Measurements from ENCODE around the gene MAD1L1.

- TF ChIP-seq CHD1 (IDR thresholded peaks at IDR 0.05; ENCODE audit: low read depth, low read length): no peak
- no peak for TF ChIP-seq CTCF (conservative IDR thresholded peaks at IDR 0.05; ENCODE audit: low read depth, low read length)
- TF ChIP-seq CEBPB (IDR thresholded peaks at IDR 0.05; ENCODE audit: low read depth, low read length): no peak
Observed at GRCh38 chr7:1988533-1988930, 244.2 kb downstream of the MAD1L1 start.
